Germinal center (tissue), 1 donor: Measurements from ENCODE around the gene SIAH2.
A peak's percentile ranks its signal among the peaks of the same experiment; 100 is the strongest.

ENCODE experiments used
- DNase-seq: peaks from one replicate; pipeline ENCODE4 v3.0.0; 2012; ENCODE audit warnings: mixed read lengths, low spot score

The SIAH2 gene

DNA sequence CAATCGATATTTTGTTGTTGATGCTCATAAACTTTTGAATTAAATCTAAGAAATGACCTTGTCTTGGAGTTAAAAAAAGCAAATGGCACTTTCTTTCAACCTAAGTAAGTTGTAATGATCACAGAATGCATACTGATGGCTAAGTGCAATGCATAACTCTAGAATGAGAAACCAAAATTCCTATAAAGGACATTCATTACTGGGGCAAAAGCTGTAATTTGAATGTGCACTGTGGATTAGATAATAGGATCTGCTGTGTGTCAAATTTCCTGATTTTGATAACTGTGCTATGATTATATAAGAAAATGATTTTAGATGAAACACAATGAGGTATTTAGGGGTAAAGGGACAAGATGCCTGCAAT lies 14.3 kb downstream of the SIAH2 start:
- no peak for DNase-seq

DNA sequence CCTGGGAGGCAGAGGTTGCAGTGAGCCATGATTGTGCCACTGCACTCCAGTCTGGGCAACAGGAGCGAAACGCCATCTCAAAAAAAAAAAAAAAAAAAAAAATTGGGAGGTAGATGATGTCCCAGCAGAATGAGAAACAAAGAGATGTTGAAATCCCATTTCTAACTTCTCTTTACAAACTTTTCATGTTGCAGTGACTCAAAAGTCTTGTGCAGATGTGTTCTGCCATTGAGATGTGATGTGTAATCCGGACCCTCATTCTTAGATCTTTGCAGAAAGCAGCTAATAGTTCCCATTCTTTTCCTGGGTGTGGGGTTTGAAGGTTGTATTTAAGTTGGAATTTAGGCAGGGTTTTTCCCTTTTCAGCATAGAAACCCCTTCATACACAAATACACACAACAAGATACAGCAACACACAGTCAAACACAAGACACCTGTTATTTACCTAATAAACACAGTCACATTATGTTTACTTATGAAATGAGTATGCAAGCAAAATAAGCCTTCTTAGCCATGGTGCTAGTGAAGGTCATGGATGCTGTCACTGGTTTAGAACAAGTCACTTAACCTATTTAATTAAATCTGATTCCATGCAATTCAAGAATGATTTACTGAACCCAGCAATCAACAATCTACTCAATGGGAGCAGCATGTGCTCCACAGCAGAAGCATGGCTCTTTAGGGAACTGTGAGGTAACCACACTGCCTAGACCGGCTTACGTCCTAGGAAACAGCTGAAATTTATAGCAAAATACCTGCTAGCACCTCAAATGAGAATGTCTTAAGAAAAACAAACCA lies 14.9 kb downstream of the SIAH2 start:
- DNase-seq, result no peak

DNA sequence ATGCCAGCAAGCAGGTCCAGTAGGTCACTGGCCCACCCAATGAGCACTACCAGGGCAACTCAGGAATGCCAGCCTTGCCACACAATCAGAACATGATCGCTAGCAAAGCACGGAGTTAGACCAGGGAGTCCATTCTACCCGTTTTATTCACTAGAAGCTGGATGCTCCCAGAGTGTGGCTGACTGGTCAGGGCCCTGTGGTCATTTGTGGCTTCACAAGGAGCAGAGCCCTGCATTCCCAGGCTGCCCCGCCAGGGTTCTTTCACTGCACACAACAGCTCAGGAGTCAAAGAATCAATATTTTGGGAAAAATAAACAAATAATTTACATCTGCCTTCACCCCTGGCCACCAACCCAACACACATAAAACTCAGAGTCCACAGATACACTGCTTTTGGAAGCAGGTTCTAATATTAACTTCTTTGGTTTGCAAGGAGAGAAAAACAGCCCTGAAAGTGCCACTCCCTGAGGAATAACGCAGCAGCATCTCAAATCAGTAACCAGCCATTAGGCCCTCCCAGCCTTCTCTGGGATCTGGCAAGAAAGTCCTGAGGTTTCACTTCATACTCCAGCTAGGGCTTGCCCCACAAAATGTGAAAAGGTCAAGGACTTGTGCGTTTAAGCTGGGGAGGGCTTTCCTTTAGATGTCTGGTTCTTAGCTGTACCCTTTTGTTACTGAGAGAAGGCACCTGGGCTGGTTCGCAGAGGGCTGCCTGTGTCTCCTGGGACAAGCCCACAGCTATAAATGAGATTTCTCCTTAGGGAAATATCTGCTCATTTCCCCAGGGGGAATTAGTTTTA lies 16.0 kb downstream of the SIAH2 start:
- no peak for DNase-seq

DNA sequence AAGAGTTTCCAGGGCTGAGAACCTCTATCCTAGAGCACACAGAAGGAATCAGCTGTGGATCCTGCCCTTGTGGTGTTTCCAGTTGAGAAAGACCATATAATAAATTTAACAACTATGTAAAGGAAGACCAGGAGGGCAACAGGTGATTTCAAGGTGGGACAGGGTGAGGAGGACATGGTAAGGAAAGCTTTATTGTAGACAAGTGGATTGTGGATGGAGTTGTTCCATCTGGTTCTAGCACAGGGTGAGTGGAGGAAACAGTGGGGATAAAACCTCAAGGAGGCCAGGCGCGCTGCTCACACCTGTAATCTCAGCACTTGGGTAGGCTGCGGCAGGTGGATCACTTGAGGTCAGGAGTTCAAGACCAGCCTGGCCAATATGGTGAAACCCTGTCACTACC lies 17.1 kb downstream of the SIAH2 start:
- DNase-seq, result no peak

DNA sequence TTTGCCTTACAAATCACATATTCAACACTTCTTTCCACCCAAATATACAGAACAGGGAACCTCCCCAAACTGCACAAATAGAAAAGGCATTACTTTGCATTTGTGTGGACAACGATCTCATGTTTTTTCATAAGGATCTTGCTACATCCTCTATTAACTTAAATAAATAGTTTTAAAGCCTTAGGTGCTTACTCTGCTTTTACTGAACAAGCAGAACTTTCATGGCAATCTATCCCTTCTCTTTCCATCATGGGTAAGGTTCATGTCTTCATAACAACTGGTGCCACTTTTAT lies 18.1 kb downstream of the SIAH2 start:
- no peak for DNase-seq

DNA sequence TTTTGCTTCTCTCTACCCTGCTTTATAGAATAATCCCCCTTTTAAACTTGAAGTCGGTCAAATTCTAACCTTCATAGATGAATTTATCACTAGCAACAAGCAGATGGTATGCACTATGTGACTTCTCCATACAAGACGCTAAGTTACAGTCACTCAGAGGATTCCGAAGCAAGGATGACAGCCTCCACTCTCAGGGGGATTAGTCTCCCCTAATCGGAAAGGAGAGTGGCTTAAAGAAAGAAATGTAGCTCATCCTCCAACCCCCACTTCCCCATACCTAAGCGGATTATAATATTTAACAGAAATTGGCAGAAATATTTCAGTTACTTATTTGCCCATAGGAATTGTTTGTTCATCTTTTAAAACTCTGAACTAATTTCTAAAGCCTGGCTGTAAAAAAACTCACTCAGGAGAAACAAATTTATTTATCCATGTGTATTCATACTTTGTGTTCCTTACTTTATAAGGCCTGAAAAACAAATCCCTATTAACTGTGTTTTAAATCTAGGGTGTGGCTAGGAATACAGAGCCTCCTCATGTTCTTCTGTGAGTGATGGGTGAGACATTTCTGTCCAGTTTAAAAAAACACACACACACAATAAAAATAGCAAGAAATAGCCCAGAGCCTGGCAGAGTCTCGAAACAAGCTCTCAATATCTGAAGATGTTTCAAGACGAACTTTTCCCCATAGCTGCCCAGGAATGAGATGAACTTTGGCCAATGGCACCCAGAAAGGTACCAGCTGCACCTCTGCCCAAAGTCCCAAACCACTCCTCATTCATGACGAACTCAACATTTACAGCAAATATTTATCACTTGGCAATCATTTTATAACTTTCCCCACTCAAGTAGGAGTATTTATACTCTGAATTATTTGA lies 18.7 kb downstream of the SIAH2 start:
- no peak for DNase-seq

DNA sequence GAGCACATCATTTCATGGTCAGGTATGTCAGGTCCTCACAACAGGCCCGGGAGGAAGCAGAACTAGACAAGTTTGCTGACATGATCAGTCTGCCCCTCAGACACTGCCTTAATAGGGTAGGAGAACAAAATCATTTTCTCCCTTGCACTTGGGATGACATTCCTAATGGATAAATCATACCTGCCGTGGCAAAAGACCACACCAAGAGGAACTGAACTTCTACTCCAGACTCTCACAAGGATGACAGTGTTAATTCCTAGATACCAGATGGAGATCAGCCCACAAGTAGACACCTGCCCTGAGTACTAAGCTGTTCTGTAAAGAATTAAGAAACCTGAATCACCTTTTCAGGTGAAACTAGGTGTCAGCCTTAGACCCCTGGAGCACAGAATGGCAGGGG lies 19.5 kb downstream of the SIAH2 start:
- no peak for DNase-seq

DNA sequence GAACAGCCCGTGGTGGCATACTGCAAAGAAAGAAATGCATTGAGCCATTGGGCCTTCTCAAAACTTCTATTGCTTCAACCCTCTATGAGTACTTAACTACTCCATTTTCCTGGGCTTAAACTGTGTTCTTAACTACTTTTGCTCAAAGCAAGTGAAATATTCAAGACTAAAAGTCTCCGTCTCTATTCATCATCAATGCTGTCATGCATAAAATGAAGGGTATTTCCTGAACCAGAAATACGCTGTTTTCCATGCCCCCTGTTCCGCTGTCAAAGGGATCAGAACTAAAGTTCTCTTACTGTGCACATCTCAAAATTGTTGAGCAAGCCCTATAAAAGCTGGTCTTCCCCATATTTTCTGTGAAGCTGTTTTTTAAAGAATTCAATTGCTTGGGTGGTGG lies 20.3 kb downstream of the SIAH2 start:
- DNase-seq, result no peak

DNA sequence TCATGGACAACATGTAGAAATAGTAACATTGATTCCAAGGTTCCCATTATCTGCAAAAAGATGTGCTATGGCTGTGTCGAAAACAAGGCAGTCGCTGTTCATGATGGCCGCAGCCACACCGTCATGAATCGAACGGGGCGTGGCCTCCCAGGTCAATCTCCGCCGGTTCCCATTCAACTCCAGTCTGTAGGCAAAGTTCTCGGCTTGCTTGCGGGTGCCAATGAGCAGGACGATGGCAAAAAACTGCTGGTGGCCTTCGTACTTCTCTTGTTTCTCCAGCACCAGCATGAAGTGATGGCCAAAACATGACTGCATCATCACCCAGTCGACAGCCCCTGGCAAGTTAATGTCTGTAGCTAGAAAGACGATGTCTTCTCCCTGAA lies 20.8 kb downstream of the SIAH2 start:
- no peak for DNase-seq

DNA sequence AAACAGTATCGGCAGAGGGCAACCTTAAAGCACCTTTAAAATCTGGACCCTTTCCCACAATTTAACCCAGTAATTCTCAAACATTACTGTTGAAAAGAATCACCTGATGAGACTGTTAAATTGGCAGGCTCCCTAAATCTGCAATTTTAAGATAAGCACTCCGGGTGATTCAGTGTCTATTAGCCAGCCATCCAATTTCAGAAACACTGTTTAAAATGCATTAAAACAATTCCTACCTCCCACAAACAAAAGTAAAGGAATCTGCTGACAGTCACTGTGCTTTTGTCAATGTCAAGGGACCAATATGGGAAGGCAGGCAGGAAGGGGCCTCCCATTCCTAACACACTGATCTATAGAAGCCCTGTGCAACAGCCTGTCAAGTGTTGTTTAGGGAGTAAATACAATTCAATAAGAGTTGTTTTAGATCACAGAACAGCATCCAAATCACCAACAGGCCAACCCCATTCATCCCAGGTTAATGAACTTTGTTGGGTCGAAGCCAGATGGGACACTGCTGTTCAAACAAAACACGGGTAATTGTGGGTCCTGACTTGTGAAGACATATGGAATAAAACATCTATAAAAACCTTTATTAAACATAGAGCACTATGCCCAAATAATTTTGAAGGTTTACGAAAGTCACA lies 21.4 kb downstream of the SIAH2 start:
- DNase-seq, result no peak

DNA sequence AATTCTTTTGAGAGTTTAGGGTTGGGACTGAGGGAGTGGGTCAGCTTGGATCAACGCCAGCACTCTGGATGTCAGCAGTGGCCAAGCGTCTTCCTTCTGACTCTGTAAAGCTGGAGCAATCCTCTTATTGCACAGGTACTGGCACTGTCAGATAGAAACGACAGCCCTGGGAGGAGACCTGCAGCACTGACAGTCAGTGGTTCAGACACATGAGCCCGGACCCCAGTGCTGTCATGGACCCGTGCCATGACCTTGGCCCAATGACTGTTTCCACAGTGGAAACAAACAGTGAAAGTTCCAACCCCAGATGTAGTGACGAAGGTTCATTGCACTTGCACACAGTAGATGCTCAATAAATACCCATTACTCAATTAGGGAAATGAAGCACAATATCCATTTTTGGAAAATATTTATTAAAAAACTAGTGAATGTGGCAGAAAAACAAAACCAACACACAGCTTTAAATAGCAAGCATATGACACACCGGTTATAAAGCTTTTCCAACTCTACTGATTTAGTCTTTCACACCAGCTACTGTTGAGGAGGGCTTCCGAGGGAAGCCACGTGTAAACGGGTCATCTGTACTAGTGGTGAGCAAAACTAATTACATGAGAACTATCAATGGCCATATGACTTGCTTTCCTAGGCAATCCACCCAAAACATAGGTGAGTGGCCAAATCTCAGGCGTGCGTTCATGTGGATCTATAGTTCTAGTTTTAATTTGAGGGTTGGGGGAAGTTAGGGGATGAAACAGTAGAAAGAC lies 22.1 kb downstream of the SIAH2 start:
- no peak for DNase-seq

DNA sequence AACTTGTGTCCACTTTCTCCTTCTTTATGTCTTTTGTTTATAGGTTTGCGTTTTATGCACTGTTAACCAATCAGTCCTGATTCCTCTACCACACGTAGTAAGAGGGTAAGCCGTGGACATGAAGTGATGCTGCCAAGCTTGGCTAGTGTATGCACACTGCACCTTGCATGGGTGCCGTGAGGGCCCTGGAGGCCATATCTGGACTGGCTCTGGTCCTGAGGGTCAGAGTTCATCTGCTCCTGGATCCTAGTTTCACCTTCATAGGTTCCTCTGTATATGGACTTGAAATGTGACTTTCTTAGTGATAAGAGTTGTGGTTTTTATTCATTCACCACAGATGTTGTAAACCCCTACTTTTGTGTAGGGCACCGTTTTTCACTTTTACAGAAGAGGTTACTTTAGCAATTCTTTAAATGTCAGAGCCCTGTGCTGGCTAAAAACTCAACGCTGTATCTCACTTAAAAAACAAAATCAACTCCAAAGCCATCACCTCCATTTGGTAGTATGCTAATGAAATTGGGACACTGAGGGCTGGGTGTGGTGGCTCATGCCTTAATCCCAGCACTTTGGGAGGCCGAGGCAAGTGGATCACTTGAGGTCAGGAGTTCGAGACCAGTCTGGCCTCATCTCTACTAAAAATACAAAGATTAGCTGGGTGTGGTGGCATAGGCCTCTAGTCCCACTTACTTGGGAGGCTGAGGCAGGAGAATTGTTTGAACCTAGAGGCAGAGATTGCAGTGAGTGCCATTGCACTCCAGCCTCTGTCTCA lies 22.9 kb downstream of the SIAH2 start:
- peak; percentile 22 for DNase-seq

DNA sequence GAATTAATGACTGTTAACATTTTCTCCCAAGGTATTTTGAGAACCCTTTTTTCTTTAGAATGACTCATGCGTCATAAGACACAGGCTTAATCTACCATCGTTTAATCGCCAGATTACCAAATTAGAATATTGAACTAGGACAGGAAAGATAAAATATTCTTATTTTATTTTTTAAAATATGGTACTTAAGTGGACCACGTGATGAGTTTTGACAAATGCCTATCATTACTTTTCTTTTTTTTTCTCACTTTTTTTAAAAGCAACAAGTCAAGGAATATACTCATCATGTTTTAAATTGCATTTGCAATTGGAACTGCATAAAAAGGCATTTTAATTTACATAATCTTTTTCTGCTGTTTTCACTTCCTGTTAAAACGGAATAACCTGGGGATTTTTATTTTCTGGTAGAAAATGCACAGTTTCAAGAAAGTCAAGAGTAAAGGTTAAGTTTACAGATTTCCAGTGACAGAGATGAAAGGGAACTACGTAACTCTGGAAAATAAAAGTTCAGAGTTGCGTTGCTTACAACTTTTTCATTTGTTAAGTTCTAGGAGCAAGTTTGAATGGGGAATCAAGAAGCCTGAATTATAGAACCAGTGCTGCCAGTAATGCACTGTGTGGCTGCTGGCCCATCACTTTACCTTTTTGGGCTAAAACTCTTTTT lies 23.6 kb downstream of the SIAH2 start:
- no peak for DNase-seq

DNA sequence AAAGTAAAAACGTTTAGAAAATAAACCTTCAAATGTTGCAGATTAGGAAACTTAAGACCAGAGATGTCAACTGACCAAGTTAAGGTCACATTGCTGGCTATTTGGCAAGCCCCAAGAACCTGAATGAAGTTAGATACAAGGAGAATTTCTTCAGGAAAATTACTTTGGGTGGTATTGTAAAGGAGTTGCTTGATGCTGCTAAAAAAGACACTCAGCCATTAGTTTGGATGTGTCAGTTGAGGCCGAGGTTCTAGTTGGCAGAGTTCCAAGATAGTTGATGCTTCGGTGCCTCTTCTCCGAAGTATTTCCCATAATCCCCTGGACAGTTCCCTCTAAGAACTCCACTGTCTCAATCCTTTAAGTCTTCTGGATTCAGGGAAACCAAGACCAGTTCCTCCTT lies 24.3 kb downstream of the SIAH2 start:
- no peak for DNase-seq

DNA sequence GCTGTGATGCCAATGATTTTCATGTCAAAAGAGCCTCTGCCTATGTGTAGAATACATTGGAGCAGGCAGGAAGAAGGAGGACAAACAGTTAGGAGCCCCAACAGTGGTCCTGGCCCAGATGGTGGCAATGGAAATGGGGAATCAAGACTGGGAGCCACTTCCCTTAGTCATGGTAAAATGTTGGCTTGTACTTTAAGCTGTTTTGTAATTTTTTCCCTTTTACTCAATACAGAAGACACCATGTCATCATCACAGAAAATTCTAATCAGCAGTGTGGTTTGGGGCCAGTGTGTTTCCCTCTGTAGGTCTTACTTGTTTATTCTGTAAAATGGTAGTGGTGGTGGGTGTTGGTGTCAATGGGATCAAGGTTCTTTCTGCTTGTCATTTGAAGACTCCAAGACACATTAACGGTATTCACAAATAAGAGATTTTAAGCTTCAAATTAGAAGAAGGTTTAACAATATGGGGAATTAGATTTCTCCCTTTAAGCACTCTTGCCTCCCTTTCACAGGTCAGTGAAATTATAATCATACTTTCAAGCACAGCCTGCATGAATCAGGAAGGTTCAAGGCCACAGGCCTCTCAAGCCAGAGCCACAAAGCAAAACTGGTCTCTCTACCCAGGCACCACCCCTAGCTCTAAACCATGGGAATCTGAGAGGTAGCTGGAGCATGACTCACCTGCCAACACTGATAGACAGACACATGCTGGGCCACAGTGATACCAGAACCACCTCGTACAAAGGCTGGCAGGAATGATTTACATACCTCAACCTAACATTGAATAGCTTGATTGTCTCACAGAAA lies 24.9 kb downstream of the SIAH2 start:
- no peak for DNase-seq

DNA sequence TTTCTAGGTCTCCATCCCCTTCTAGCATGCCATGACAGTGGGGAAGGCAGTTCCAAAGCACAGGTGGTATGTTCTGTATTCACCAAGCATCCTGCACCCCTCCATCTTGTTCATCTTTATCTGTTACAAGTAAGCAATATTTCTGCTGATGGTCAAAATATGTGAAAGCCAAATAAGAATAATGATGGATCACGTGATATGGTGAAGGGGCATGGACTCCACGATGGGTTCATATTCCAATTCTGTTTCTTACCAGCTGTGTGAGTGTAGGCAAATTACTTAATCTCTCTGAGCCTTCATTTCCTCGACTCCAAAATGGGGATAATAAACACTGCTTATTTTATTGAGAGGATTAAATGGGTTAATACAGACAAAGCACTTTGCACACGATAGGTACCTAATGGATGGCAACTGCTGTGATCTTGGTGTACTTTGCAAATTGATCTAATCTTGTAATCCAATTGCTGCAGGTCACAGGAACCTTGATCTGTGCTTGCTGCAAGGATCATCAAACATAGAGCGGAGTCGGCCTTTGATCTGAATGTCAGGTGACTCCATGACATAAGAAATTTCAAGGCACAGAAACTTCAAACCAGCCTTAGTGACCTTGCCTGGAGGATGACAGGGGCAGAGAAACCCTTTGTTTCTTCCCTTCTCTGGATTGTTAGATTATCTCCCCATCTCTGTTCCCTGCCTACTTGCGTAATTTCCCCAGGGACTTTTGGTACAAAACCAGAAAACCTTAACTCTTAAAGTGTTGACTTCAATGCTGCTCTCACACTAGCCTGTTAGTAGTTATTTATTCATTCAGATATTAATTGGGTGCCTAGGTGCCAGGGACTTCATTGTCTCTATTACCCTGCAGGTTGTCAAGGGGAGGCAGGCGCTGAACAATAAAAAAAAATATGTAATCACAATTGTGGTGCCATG lies 25.8 kb downstream of the SIAH2 start:
- no peak for DNase-seq

DNA sequence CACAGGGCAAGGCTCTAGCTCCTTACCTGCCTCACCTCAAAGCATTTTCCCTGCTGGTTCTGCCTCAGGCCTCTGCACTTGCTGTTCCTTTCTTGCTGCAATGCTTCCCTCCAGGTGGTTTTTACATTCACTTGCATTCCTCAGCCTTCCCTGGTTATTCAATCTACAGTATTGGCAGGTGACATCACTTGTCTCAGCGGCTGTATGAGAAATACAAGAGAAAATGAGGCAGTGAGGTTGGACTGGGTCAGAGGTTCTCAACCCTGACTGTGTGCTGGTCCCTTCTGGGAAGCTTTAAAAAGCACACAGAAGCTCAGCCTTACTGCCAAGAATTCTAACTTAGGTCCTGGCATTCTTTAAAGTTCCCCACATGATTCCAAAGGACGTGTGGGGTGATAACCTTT lies 26.7 kb downstream of the SIAH2 start:
- no peak for DNase-seq

DNA sequence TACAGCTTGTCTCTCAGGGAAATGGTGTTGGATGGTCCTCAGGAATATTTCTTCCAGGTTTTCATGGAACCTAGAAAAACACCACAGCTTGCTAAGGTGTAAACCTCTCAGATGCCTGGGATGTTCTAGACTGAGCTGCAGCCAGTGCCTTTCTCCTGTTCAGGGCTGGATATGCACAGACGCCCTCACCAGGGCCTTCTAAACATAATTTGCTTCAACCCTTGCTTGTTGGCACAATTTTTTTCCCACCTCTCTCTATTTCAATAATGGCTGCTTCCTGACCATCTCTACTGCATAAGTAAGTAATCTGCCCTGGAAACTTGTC lies 28.2 kb downstream of the SIAH2 start:
- DNase-seq, result no peak
